Measurements from ENCODE around the gene GALNT18.

GRCh38 chr11:11512502-11512901 lies 109.3 kb downstream of the GALNT18 start:
- TF ChIP-seq CTCF (conservative IDR thresholded peaks at IDR 0.05; ENCODE audit: low read depth in 2 of 2), result no peak
- TF ChIP-seq EZH2phosphoT487 (IDR thresholded peaks at IDR 0.05; ENCODE audit: unreplicated experiment), result no peak
- no peak for TF ChIP-seq ZNF331 (CRISPR knock-in tag; IDR thresholded peaks at IDR 0.05; ENCODE audit: low read depth)
- TF ChIP-seq EZH2 (IDR thresholded peaks at IDR 0.05; ENCODE audit: low read depth, unreplicated experiment), result no peak
- no peak for TF ChIP-seq POLR2AphosphoS5 (IDR thresholded peaks at IDR 0.05; ENCODE audit: low read depth)
- TF ChIP-seq REST (IDR thresholded peaks at IDR 0.05; ENCODE audit: unreplicated experiment), result no peak
- no peak for TF ChIP-seq CREB1 (CRISPR knock-in tag; IDR thresholded peaks at IDR 0.05; ENCODE audit: low read depth)
- TF ChIP-seq NANOG (IDR thresholded peaks at IDR 0.05; ENCODE audit: borderline replicate concordance), result no peak
- no peak for TF ChIP-seq ZNF462 (CRISPR knock-in tag; IDR thresholded peaks at IDR 0.05)
- TF ChIP-seq ZNF114 (CRISPR knock-in tag; IDR thresholded peaks at IDR 0.05), result no peak
- no peak for TF ChIP-seq JUNB (IDR thresholded peaks at IDR 0.05; ENCODE audit: unreplicated experiment)
- TF ChIP-seq ETS1 (IDR thresholded peaks at IDR 0.05), result no peak
